Stimulated activated naive CD8-positive, alpha-beta T cell treated with anti-CD3 and anti-CD28 coated beads, Interleukin-15, Interleukin-2, amounts not matched to agents 100 ng/mL and 50 ng/mL, for 24 hours (primary cell): ENCODE data around the gene MAT1A.
"Not testable (repeated sequence)": the region's sequence is repeated elsewhere in the genome, so short reads cannot be mapped to it uniquely, and the experiment has no call there.

ENCODE experiments used
- H3K27ac Mint-ChIP-seq: one replicate; pipeline ENCODE4 v1.8.0; 2021; ENCODE audit warnings: mild to moderate bottlenecking, mixed read lengths
- H3K27me3 Mint-ChIP-seq: one replicate; pipeline ENCODE4 v1.8.0; 2021; ENCODE audit warnings: mixed read lengths
- H3K36me3 Mint-ChIP-seq: one replicate; pipeline ENCODE4 v1.8.0; 2021; ENCODE audit warnings: low read depth, mixed read lengths
- H3K4me1 Mint-ChIP-seq: one replicate; pipeline ENCODE4 v1.8.0; 2021; ENCODE audit warnings: low read depth, mixed read lengths
- H3K4me3 Mint-ChIP-seq: one replicate; pipeline ENCODE4 v1.8.0; 2021; ENCODE audit warnings: mild to moderate bottlenecking, mixed read lengths
- H3K9me3 Mint-ChIP-seq: one replicate; pipeline ENCODE4 v1.8.0; 2021; ENCODE audit warnings: mixed read lengths

Gene MAT1A

GRCh38 chr10:80234331-80235235 is 54.9 kb downstream of the MAT1A start:
- H3K4me3 Mint-ChIP-seq, result not testable (repeated sequence)

GRCh38 chr10:80233871-80234270 is 55.6 kb downstream of the MAT1A start:
- H3K4me3 Mint-ChIP-seq, H3K36me3 Mint-ChIP-seq, H3K4me1 Mint-ChIP-seq, H3K27ac Mint-ChIP-seq, H3K9me3 Mint-ChIP-seq, H3K27me3 Mint-ChIP-seq: not testable (repeated sequence)

More at GRCh38 chr10:80234331-80235235, 54.9 kb downstream of the MAT1A start:
- not testable (repeated sequence) for H3K4me1 Mint-ChIP-seq, H3K27ac Mint-ChIP-seq, H3K36me3 Mint-ChIP-seq, H3K9me3 Mint-ChIP-seq, H3K27me3 Mint-ChIP-seq

- not testable (repeated sequence) for H3K4me3 Mint-ChIP-seq, H3K27ac Mint-ChIP-seq, H3K4me1 Mint-ChIP-seq, H3K36me3 Mint-ChIP-seq, H3K27me3 Mint-ChIP-seq, H3K9me3 Mint-ChIP-seq
These were observed 62.7 kb downstream of the MAT1A start for GRCh38 chr10:80226723-80227122.

- H3K4me3 Mint-ChIP-seq, H3K4me1 Mint-ChIP-seq, H3K27me3 Mint-ChIP-seq, H3K27ac Mint-ChIP-seq, H3K36me3 Mint-ChIP-seq, H3K9me3 Mint-ChIP-seq: not testable (repeated sequence)
These were observed 66.4 kb downstream of the MAT1A start for GRCh38 chr10:80223031-80223419.
